Measurements from ENCODE around the gene NAV3.
A peak's percentile ranks its signal among the peaks of the same experiment; 100 is the strongest.
"Not testable (repeated sequence)": the region's sequence is repeated elsewhere in the genome, so short reads cannot be mapped to it uniquely, and the experiment has no call there.

NAV3 gene

GRCh38 chr12:78040111-78040510 is 209.4 kb downstream of the NAV3 start:
- DNase-seq = no peak

- DNase-seq = no peak
Measured at GRCh38 chr12:78050790-78051189, 220.1 kb downstream of the NAV3 start.

GRCh38 chr12:78055545-78055944 is 224.9 kb downstream of the NAV3 start:
- DNase-seq = no peak

- no peak for DNase-seq
Measured at GRCh38 chr12:78057075-78057474, 226.4 kb downstream of the NAV3 start.

- no peak for DNase-seq
Measured at GRCh38 chr12:78060186-78060585, 229.5 kb downstream of the NAV3 start.

- peak in 4 of 56 donors; percentile 5 to 46 (median 7) for DNase-seq
Measured at GRCh38 chr12:78062786-78063185, 232.1 kb downstream of the NAV3 start.

GRCh38 chr12:78081590-78082314 is 251.1 kb downstream of the NAV3 start:
- no peak for DNase-seq

GRCh38 chr12:78085542-78086182 is 255.0 kb downstream of the NAV3 start:
- no peak for DNase-seq

- DNase-seq = no peak
Measured at GRCh38 chr12:78086553-78087362, 256.1 kb downstream of the NAV3 start.

GRCh38 chr12:78087363-78087675 is 256.6 kb downstream of the NAV3 start:
- DNase-seq = no peak

- peak in 1 of 56 donors; percentile 24 for DNase-seq
Measured at GRCh38 chr12:78088391-78088832, 257.7 kb downstream of the NAV3 start.

GRCh38 chr12:78090266-78090665 is 259.6 kb downstream of the NAV3 start:
- no peak for DNase-seq

GRCh38 chr12:78095623-78096022 is 264.9 kb downstream of the NAV3 start:
- DNase-seq = no peak

GRCh38 chr12:78096909-78097597 is 266.4 kb downstream of the NAV3 start:
- DNase-seq = peak in 1 of 56 donors; percentile 2

GRCh38 chr12:78099806-78100205 is 269.1 kb downstream of the NAV3 start:
- DNase-seq = no peak

GRCh38 chr12:78101113-78101876 is 270.6 kb downstream of the NAV3 start:
- DNase-seq = no peak

- peak in 5 of 56 donors; percentile 11 to 43 (median 15) for DNase-seq
Measured at GRCh38 chr12:78101946-78102635, 271.4 kb downstream of the NAV3 start.

- DNase-seq = not testable (repeated sequence)
Measured at GRCh38 chr12:78102801-78103200, 272.1 kb downstream of the NAV3 start.

GRCh38 chr12:78115889-78116288 is 285.2 kb downstream of the NAV3 start:
- no peak for DNase-seq

- DNase-seq = peak in 1 of 56 donors; percentile 8
Measured at GRCh38 chr12:78118036-78118435, 287.3 kb downstream of the NAV3 start.
